Adipocyte (in vitro differentiated cells): Measurements from ENCODE around the gene AATK.
A peak's percentile ranks its signal among the peaks of the same experiment; 100 is the strongest.

Experiments used
- DNase-seq: peaks from one replicate; pipeline ENCODE4 v3.0.0-alpha.2; 2015; ENCODE audit warnings: low read depth
- H3K27me3 ChIP-seq: replicated peaks from 2 replicates; pipeline ENCODE4 v1.7.0; 2013; ENCODE audit warnings: mild to moderate bottlenecking, low read length, moderate library complexity; ENCODE audit not compliant: control insufficient read depth, insufficient read depth
- H3K36me3 ChIP-seq: 2 replicates; pipeline ENCODE4 v1.7.0; 2013; ENCODE audit warnings: low read length, mild to moderate bottlenecking, moderate library complexity; ENCODE audit not compliant: control insufficient read depth, insufficient read depth, severe bottlenecking
- H3K4me1 ChIP-seq: 2 replicates; pipeline ENCODE4 v1.7.0; 2013; ENCODE audit warnings: mild to moderate bottlenecking, low read length, moderate library complexity; ENCODE audit not compliant: control insufficient read depth, insufficient read depth
- H3K4me3 ChIP-seq: 2 replicates; pipeline ENCODE4 v1.7.0; 2013; ENCODE audit warnings: mild to moderate bottlenecking, low read length, moderate library complexity
- H3K9ac ChIP-seq: 2 replicates; pipeline ENCODE4 v1.7.0; 2013; ENCODE audit warnings: mild to moderate bottlenecking, low read length, moderate library complexity
- H3K9me3 ChIP-seq: 2 replicates; pipeline ENCODE4 v1.7.0; 2013; ENCODE audit warnings: mild to moderate bottlenecking, low read length, moderate library complexity; ENCODE audit not compliant: control insufficient read depth

The AATK gene

DNA sequence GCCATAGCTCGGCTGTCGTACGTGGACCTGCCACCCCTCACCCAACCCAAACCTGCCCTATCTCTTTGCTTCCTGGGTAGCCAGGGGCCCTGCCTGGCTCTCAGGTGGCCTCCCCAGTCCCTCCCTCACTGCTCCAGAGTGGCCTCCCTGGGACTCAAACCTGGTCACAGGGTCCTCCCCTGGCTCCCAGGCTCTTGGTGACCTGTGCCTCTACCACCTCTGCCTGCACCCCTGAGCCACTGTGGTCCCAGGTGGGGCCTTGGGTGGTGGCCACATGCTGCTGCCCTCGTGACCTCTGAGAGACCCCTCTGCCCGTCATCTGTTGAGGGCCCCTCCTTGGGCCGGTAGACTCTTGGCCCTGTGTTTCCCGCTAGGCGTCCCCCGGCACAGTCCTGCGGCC lies 65.4 kb downstream of the AATK start:
- Histone ChIP-seq H3K27me3 (no peaks in the 10 kb centered on the region), H3K4me1 (peaks cover 27% of the 10 kb centered on the region), H3K4me3 (no peak overlapping the region), H3K36me3 (peaks cover 14% of the 10 kb centered on the region), H3K9me3 (no peaks in the 10 kb centered on the region), H3K9ac (no peak overlapping the region)
- no peak for DNase-seq

GRCh38 chr17:81099888-81100287 lies 66.1 kb downstream of the AATK start:
- Histone ChIP-seq H3K4me1 (peaks cover 35% of the 10 kb centered on the region), H3K36me3 (peaks cover 9% of the 10 kb centered on the region), H3K9me3 (no peaks in the 10 kb centered on the region), H3K9ac (no peak overlapping the region), H3K27me3 (no peaks in the 10 kb centered on the region), H3K4me3 (no peak overlapping the region)
- DNase-seq, result no peak

DNA sequence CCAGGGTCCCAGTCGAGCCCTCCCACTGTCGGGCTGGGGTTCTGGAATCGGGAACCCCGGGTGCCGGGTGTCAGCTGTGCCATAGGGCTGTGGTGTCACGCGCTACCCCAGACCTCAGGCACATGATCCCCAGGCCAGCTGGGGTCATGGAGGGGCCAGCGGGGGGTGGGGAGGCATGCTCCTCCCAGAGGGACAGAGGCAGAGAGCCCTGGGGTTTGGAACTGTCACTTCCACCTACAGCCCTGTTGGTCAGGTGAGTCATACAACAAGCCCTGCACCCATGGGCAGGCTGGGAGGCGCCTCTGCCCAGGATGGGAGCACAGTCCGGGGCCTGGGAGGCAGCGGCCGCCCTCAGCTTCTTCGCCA lies 68.1 kb downstream of the AATK start:
- Histone ChIP-seq H3K36me3 (peaks cover 3% of the 10 kb centered on the region), H3K9me3 (no peaks in the 10 kb centered on the region), H3K4me1 (peaks cover 44% of the 10 kb centered on the region), H3K9ac (peak overlapping the region; percentile 82), H3K27me3 (no peaks in the 10 kb centered on the region), H3K4me3 (peak overlapping the region; percentile 63)
- peak; percentile 19 for DNase-seq

- H3K9ac ChIP-seq, result peak overlapping the region; percentile 82
- H3K4me3 ChIP-seq, result peak overlapping the region; percentile 63
- peaks cover 3% of the 10 kb centered on the region for H3K36me3 ChIP-seq
- peaks cover 44% of the 10 kb centered on the region for H3K4me1 ChIP-seq
- H3K9me3 ChIP-seq, result no peaks in the 10 kb centered on the region
- peak; percentile 96 for DNase-seq
- H3K27me3 ChIP-seq, result no peaks in the 10 kb centered on the region
These were observed 68.7 kb downstream of the AATK start for GRCh38 chr17:81097134-81097942.

- H3K9ac ChIP-seq, result peak overlapping the region; percentile 82
- H3K27me3 ChIP-seq, result no peaks in the 10 kb centered on the region
- H3K36me3 ChIP-seq, result peaks cover 3% of the 10 kb centered on the region
- DNase-seq, result no peak
- H3K4me1 ChIP-seq, result peaks cover 44% of the 10 kb centered on the region
- peak overlapping the region; percentile 5 for H3K4me3 ChIP-seq
- no peaks in the 10 kb centered on the region for H3K9me3 ChIP-seq
These were observed 69.3 kb downstream of the AATK start for GRCh38 chr17:81096741-81097133.

GRCh38 chr17:81095383-81095762 lies 70.6 kb downstream of the AATK start:
- Histone ChIP-seq H3K4me3 (peak overlapping the region; percentile 30), H3K27me3 (no peaks in the 10 kb centered on the region), H3K36me3 (no peaks in the 10 kb centered on the region), H3K9ac (peak overlapping the region; percentile 60), H3K4me1 (peaks cover 48% of the 10 kb centered on the region), H3K9me3 (no peaks in the 10 kb centered on the region)
- DNase-seq, result no peak

DNA sequence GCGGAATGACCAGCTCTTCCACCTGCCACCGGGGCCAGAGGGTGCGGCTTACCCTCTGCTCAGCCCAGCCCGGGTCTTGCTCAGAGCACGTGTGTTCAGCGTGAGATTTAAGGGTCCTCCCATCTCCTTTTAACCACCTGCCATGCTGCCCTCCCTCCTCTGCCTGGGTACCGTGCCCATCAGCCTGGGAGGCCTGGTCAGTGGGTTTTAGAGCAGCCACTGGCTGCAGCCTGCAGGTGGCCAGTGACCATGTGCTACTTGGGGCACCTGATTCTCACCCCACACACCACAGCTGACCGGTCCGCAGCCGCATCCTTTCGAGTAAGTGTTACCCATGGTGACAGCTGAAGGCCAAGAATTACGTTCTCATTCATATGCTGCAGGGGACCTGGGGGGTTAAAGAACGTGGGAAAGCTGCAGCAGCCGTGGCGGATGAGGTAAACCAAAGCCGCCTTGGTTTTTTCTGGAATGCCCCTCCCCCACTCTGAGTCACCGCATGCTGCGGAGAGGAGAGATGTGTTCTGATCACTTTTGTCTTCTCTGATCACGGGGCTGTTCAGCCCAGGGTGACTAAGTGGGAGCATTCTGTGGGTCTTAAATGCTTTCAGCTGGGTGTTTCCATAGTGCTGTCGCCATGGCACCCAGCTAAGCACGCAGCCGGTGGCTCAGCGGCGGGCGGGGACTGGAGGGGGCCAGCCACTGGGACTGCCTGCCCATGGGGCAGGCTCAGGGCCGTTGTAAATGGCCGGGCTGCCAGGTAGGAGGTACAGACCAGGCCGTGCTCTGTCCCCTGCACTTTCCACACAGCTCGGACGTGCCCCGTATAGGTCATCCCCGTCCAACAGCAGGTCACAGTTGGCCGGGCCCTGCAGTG lies 71.3 kb downstream of the AATK start:
- H3K9me3 ChIP-seq, result no peaks in the 10 kb centered on the region
- no peaks in the 10 kb centered on the region for H3K36me3 ChIP-seq
- H3K9ac ChIP-seq, result peak overlapping the region; percentile 60
- DNase-seq, result peak; percentile 98
- H3K4me3 ChIP-seq, result peak overlapping the region; percentile 30
- H3K27me3 ChIP-seq, result no peaks in the 10 kb centered on the region
- peaks cover 53% of the 10 kb centered on the region for H3K4me1 ChIP-seq

- peak overlapping the region; percentile 8 for H3K9ac ChIP-seq
- H3K4me1 ChIP-seq, result peaks cover 53% of the 10 kb centered on the region
- H3K4me3 ChIP-seq, result no peak overlapping the region
- no peak for DNase-seq
- no peaks in the 10 kb centered on the region for H3K27me3 ChIP-seq
- H3K9me3 ChIP-seq, result no peaks in the 10 kb centered on the region
- H3K36me3 ChIP-seq, result no peaks in the 10 kb centered on the region
These were observed 72.2 kb downstream of the AATK start for GRCh38 chr17:81093619-81094508.

DNA sequence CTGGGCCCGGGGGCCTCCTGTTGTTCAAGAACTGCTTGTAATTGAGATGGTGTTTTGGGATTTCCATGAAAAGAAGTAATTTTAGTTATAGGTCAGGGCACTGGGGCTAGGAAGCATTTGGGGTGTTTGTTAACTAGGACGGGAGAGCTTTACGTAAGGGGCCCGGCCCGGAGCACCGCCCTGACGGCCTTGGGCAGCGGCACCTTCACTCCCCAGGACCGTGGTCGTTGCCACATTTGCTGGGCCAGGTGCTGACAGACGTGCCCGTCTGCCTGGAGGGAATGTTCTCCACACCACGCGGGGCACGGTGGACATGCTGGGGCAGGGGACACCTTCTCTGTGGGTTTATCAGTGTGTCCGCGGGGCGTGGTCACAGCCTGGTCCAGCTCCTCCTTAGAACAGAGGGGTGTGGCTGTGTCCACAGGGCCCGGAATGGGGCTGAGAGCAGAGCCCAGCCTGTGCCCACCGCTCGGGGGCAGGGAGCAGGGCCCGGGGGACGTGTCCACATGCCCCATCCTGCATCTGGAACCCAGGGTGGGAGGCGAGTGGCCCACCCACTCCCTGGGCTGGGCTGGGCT lies 73.4 kb downstream of the AATK start:
- no peaks in the 10 kb centered on the region for H3K9me3 ChIP-seq
- no peak for DNase-seq
- peaks cover 11% of the 10 kb centered on the region for H3K36me3 ChIP-seq
- H3K4me1 ChIP-seq, result peaks cover 44% of the 10 kb centered on the region
- H3K27me3 ChIP-seq, result no peaks in the 10 kb centered on the region
- H3K4me3 ChIP-seq, result no peak overlapping the region
- H3K9ac ChIP-seq, result no peak overlapping the region

GRCh38 chr17:81091774-81092517 lies 74.1 kb downstream of the AATK start:
- no peak for DNase-seq
- Histone ChIP-seq H3K9me3 (no peaks in the 10 kb centered on the region), H3K36me3 (peaks cover 17% of the 10 kb centered on the region), H3K9ac (no peak overlapping the region), H3K4me1 (peaks cover 38% of the 10 kb centered on the region), H3K27me3 (no peaks in the 10 kb centered on the region), H3K4me3 (no peak overlapping the region)
